RWPE2 (cell line): ENCODE measurements around the gene FSTL5.

Experiments
- ATAC-seq: fragments of 200-7000 bp; cut with Tn5 transposase; 3 replicates; pipeline ENCODE4 v1.9.1; 2021; ENCODE audit warnings: low read depth
- DNase-seq: peaks from one replicate; pipeline ENCODE4 v3.0.0-alpha.2; 2020; ENCODE audit warnings: low spot score
- H3K27ac ChIP-seq: fragments of 450-650 bp; 2 replicates; pipeline ENCODE4 v1.5.1; 2017; ENCODE audit warnings: mild to moderate bottlenecking; ENCODE audit not compliant: poor library complexity, severe bottlenecking
- H3K27me3 ChIP-seq: fragments of 250-450 bp; sonication (Bioruptor Pico); 2 replicates; pipeline ENCODE4 v1.5.1; 2021; ENCODE audit warnings: mild to moderate bottlenecking, moderate library complexity; ENCODE audit not compliant: insufficient read depth, poor library complexity, severe bottlenecking
- H3K36me3 ChIP-seq: fragments of 250-450 bp; sonication (Bioruptor Pico); 2 replicates; pipeline ENCODE4 v1.5.1; 2020; ENCODE audit warnings: low read depth, mild to moderate bottlenecking, moderate library complexity
- H3K4me1 ChIP-seq: fragments of 250-450 bp; sonication (Bioruptor Pico); 2 replicates; pipeline ENCODE4 v1.5.1; 2021; ENCODE audit warnings: mild to moderate bottlenecking, moderate library complexity; ENCODE audit not compliant: insufficient read depth, poor library complexity, severe bottlenecking
- H3K4me3 ChIP-seq: fragments of 250-450 bp; sonication (Bioruptor Pico); 2 replicates; pipeline ENCODE4 v1.5.1; 2021; ENCODE audit warnings: mild to moderate bottlenecking, moderate library complexity; ENCODE audit not compliant: severe bottlenecking
- H3K9me3 ChIP-seq: fragments of 250-450 bp; sonication (Bioruptor Pico); 2 replicates; pipeline ENCODE4 v1.5.1; 2021; ENCODE audit warnings: mild to moderate bottlenecking, moderate library complexity; ENCODE audit not compliant: severe bottlenecking
- CTCF ChIP-seq: fragments of 450-650 bp; IDR thresholded peaks from one replicate; pipeline ENCODE4 v1.5.1; 2017; ENCODE audit warnings: mild to moderate bottlenecking, moderate library complexity; ENCODE audit not compliant: poor library complexity, severe bottlenecking

Gene FSTL5

DNA sequence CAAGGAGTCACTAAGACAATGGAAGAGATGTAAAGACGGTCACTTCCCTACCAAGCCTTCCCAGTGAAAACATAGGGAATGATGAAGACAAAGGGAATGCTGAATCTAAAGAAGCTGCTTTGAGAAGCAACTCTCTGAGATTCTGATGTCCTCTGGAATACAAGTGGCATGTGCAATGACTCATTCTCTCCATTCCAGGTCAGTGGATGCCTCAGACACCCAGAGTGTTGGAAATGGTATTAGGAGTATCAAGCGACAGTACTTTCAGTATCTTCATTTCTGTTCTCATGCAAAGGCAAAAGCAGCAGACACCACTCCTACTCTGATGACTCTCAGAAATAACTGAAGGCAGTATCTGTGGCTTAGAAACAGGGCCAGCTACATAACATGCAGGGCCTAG is 102.6 kb downstream of the FSTL5 start:
- DNase-seq = no peak
- H3K27me3 ChIP-seq = no peaks in the 10 kb centered on the region
- H3K4me1 ChIP-seq = no peaks in the 10 kb centered on the region
- no peak for TF ChIP-seq CTCF
- no peaks in the 10 kb centered on the region for H3K9me3 ChIP-seq
- H3K36me3 ChIP-seq = no peaks in the 10 kb centered on the region
- no peak overlapping the region for H3K27ac ChIP-seq
- H3K4me3 ChIP-seq = no peak overlapping the region
- peak; percentile 31; the same call in 1 of the 3 replicates for ATAC-seq

- DNase-seq (no peak), ATAC-seq (no peak)
- Histone ChIP-seq H3K36me3 (no peaks in the 10 kb centered on the region), H3K27ac (no peak overlapping the region), H3K4me3 (no peak overlapping the region), H3K4me1 (no peaks in the 10 kb centered on the region), H3K27me3 (no peaks in the 10 kb centered on the region), H3K9me3 (no peaks in the 10 kb centered on the region)
- TF ChIP-seq CTCF = no peak
These were observed 104.1 kb downstream of the FSTL5 start for GRCh38 chr4:162059656-162060055.

DNA sequence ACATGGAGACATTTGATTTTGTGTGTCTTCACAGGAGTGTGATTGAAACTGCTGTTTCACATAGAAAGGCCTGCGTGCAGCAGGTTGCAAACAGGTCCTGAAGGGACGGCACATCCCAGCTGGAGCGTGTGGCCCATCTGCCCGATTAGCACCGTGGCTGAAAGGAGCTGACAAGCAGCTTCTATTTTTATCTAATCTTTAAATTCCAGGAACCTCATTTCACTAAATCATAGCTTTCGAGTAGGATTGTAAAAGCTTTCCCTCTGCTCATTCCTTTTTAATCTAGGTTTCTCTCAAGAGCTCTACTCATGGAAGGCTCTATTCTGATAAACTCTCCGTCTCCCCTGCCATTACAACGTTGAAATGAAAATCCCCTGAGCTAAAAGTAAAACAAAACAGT is 106.8 kb downstream of the FSTL5 start:
- no peak for TF ChIP-seq CTCF
- H3K4me3 ChIP-seq = no peak overlapping the region
- DNase-seq = no peak
- no peaks in the 10 kb centered on the region for H3K27me3 ChIP-seq
- no peaks in the 10 kb centered on the region for H3K9me3 ChIP-seq
- H3K4me1 ChIP-seq = no peaks in the 10 kb centered on the region
- no peak overlapping the region for H3K27ac ChIP-seq
- no peaks in the 10 kb centered on the region for H3K36me3 ChIP-seq
- no peak for ATAC-seq

GRCh38 chr4:162046135-162046534 is 117.7 kb downstream of the FSTL5 start:
- no peaks in the 10 kb centered on the region for H3K4me1 ChIP-seq
- no peak for TF ChIP-seq CTCF
- H3K27me3 ChIP-seq = no peaks in the 10 kb centered on the region
- no peak overlapping the region for H3K4me3 ChIP-seq
- DNase-seq (no peak), ATAC-seq (no peak)
- no peaks in the 10 kb centered on the region for H3K36me3 ChIP-seq
- no peak overlapping the region for H3K27ac ChIP-seq
- no peaks in the 10 kb centered on the region for H3K9me3 ChIP-seq

DNA sequence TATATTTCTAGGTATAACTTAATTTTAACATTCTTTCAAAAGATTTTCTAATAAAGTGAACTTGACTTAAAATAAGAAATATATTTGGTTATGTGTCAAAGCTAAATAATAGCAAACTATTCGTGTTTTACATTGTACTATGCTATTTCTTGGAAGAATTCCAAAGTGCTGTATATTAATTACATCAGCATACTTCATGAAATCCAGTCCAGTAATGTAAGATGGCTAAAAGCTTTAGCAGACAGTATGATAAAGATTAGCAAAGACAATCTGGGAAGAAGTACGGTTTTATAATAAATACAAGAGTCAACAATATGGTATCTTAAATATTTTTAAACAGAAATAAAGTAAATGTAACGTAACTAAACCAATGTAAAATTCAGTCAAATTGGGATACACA is 125.7 kb downstream of the FSTL5 start:
- H3K27me3 ChIP-seq = no peaks in the 10 kb centered on the region
- TF ChIP-seq CTCF = no peak
- H3K27ac ChIP-seq = no peak overlapping the region
- no peak for DNase-seq
- no peaks in the 10 kb centered on the region for H3K36me3 ChIP-seq
- no peak for ATAC-seq
- no peak overlapping the region for H3K4me3 ChIP-seq
- H3K9me3 ChIP-seq = no peaks in the 10 kb centered on the region
- no peaks in the 10 kb centered on the region for H3K4me1 ChIP-seq
